CMK (cell line): Measurements from ENCODE around the gene CTNNA1.

ENCODE experiments used
- DNase-seq: peaks from one replicate; pipeline ENCODE4 v3.0.0-alpha.2; 2010; ENCODE audit warnings: low read depth

The CTNNA1 gene

GRCh38 chr5:138950421-138951031 is 197.3 kb downstream of the CTNNA1 start:
- DNase-seq: no peak

- no peak for DNase-seq
Observed at GRCh38 chr5:138951091-138951985, 198.1 kb downstream of the CTNNA1 start.

- DNase-seq: no peak
Observed at GRCh38 chr5:138951986-138952735, 198.9 kb downstream of the CTNNA1 start.

- DNase-seq: no peak
Observed at GRCh38 chr5:138952962-138953361, 199.7 kb downstream of the CTNNA1 start.

- DNase-seq: peak; percentile 31
Observed at GRCh38 chr5:138953387-138954256, 200.4 kb downstream of the CTNNA1 start.

GRCh38 chr5:138954257-138955012 is 201.2 kb downstream of the CTNNA1 start:
- DNase-seq: no peak

- no peak for DNase-seq
Observed at GRCh38 chr5:138955013-138955660, 201.9 kb downstream of the CTNNA1 start.

- DNase-seq: no peak
Observed at GRCh38 chr5:138955671-138956295, 202.6 kb downstream of the CTNNA1 start.

GRCh38 chr5:138956801-138957200 is 203.6 kb downstream of the CTNNA1 start:
- DNase-seq: no peak

- DNase-seq: no peak
Observed at GRCh38 chr5:138960145-138960692, 207.0 kb downstream of the CTNNA1 start.

GRCh38 chr5:138961221-138961620 is 208.0 kb downstream of the CTNNA1 start:
- DNase-seq: no peak

GRCh38 chr5:138961729-138962128 is 208.5 kb downstream of the CTNNA1 start:
- DNase-seq: no peak

- no peak for DNase-seq
Observed at GRCh38 chr5:138962614-138963370, 209.6 kb downstream of the CTNNA1 start.

GRCh38 chr5:138963763-138964371 is 210.6 kb downstream of the CTNNA1 start:
- no peak for DNase-seq

GRCh38 chr5:138964647-138965201 is 211.5 kb downstream of the CTNNA1 start:
- no peak for DNase-seq

GRCh38 chr5:138965626-138966025 is 212.4 kb downstream of the CTNNA1 start:
- no peak for DNase-seq

- no peak for DNase-seq
Observed at GRCh38 chr5:138966236-138966985, 213.2 kb downstream of the CTNNA1 start.
